NCI-H69 (cell line): ENCODE results near the gene HTR5A.
"Not testable (repeated sequence)": the region's sequence is repeated elsewhere in the genome, so short reads cannot be mapped to it uniquely, and the experiment has no call there.

Experiments
- DNase-seq: peaks from one replicate; lab custom pipeline; 2025; lab: John Stamatoyannopoulos, UW

HTR5A gene

DNA sequence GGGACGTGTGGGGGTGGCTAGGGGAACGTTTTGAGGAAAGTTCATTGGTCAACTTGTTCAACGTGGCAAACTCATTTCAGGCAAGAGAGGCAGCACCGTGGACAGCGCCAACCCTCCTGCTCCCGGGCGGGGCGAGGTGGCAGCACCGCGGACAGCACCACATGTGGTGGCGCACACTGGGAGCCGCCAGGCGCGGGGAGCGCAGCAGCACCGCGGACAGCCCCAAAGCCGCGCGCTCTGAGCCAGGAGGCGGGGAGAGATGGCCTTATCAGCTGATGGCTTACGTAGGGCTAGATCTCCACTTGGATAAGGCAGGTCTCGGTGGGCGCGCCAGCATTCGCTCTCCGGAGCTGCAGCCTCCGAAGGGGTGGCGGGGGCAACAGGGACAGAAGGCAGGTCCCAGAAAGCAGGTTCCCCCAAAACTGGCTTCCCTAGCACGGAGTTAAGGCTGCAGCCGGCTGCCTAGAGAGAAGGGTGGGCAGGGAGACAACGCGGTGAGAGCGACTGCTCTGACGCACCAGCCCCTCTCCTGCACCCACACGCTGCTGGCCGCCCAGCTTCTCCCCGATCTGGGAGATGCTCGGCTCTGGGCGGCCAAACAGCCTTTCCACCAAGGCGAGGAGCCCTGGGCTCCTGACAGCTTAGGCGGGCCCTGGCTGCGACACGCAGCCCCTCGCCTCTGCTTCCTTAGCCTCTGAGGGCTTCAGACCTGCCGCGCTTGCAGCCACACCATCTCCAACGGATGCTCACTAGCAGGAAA, at the start of gene HTR5A:
HTR5A (plus strand) TSS at position 333 of the 760 bp plus-strand sequence. CDS start 576 bp downstream, outside the sequence.
- peak; percentile 75 for DNase-seq

DNA sequence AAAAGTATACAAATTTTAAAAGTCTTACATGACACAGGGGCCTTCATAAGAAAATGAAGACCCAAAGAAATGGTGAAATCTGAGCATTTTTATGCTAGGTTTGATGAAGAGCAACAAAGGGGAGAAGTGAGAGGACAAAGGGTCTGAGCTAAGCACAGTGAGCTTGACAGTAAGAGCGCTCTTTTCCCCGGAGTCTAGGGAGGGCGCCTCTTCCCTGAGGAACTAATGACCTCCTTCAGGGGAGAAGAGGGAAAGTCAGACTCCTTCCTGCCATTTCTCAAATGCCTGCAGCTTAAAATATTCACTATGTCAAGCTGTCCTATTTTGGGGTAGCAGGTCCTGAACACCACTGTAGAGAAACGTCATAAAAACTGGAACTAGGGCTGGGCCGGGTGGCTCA, 49.1 kb upstream of the HTR5A start:
- peak; percentile 25 for DNase-seq

DNA sequence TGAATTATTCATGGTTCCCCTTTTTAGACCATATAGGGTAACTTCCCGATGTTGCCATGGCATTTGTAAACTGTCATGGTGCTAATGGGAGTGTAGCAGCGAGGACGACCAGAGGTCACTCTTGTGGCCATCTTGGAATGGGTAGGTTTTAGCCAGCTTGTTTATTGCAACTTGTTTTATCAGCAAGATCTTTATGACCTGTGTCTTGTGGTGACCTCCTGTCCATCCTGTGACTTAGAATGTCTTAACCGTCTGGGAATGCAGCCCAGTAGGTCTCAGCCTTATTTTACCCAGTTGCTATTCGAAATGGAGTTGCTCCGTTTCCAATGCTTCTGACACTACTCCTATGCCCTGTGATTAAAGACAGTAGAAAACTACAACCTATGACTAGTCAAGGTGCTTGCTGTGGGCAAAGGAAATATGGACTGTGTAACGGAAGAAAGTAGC, 48.4 kb upstream of the HTR5A start:
- DNase-seq: no peak

DNA sequence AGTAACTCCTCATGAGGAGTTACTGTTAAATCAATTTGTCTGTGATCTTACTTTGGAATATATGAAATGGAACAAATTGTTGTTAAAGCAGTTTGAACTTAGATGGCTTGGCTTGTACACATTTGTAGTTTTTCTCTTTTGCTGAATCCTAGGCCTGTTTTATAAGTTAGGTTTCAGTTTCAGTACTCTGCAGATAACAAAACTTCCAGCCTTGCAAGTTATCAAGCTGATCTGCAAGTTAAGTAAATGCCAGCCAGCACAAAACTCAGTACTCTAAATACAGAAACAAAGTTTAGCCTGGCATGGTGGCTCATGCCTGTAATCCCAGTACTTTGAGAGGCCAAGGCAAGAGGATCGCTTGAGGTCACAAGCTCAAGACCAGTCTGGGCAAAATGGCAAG, 42.2 kb upstream of the HTR5A start:
- DNase-seq: no peak

DNA sequence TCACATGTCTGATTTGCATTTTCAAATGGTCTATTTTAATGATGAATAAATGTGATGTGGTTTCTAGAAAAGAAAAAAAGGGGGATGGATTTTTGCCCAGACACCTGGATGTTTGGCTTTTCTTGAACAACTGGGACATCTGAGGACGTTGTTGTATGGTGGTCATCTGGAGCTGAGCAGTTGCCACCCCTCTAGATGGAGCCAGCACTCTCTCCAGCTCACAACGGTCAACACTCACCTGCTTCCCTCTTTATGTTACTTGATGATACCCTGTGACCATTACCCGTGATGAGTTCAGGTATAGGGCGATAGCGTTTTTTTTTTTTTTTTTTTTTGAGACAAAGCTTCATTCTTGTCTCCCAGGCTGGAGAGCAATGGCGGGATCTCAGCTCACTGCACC, 37.1 kb upstream of the HTR5A start:
- peak; percentile 28 for DNase-seq

DNA sequence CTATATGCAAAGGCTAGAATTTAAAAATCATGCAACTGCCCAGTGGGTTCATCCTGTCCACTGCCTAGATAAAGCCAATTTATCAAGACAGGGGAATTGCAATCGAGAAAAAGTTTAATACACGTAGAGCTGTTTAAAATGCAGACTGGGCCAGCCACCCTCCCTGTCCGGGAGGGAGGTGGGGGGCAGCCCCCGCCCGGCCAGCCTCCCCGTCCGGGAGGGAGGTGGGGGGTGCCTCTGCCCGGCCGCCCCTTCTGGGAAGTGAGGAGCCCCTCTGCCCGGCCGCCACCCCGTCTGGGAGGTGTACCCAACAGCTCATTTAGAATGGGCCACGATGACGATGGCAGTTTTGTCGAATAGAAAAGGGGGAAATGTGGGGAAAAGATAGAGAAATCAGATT, 35.6 kb upstream of the HTR5A start:
- not testable (repeated sequence) for DNase-seq

DNA sequence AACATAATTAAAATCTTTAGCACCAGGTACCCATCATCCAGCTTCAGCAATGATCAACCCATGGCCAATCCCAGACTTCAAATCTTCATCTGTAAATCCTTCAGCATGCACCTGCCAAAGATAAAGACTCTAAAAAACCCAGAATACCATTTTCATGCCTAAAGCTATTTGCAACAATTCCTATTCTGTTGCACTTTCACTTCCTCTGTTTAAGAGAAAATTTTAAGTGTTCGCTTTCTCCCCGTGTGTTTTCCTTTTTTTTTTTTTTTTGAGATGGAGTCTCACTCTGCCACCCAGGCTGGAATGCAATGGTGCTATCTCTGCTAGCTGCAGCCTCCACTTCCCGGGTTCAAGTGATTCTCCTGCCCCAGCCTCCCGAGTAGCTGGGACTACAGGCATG, 31.8 kb upstream of the HTR5A start:
- DNase-seq: no peak

DNA sequence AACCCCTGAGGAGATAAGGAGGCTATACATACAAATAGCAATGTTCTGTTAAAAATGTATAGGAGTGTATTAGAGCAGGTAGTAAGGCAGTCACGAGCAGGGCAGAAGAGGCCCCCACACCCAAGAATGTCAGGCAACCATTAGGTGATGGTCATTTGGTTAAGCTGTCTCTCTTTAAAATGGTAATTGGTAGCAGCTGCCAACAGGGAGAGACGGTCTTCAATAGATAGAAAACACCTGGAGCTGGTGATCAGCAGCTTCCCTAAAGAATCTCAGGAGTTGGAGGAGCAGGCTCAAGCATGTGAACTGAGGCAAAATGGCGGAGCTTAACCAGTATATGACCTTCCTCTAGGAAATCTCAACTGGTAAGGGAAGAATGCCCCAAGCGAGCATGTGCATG, 26.4 kb upstream of the HTR5A start:
- no peak for DNase-seq

DNA sequence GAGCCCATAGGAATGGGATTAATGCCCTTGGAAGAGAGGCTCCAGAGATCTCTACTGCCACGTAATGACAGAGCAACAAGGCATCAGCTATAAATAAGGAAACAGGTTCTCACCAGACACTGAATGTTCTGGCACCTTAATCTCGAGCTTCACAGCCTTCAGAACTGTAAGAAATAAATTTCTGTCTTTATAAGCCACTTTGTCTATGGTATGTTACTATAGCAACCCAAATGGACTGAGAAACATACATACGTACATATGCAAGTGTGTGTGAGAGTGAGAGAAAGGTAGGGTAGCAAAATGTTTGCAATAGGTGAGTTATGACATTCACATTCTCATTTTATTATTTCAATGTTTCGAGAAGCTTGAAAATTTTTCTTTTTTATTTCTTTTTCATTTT, 22.1 kb upstream of the HTR5A start:
- DNase-seq: no peak

DNA sequence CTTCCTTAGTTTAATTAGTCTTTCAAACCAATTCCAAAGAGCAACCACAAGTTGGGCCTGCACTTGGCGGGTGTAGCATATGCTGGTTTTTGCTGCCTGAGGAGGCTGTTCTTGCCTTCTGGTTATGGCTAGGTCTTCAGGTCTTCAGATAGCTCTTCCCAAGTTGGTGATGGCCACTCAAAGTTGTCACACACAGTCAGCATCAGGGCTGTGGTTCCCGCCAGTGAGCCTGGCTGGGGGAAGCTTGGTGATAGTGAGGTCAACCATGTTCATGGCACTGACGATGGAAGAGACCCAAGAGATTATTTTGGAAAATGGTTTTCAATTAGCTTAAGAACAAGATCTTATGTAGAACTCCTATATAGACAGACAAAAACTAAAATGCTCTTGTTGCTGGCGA, 18.8 kb upstream of the HTR5A start:
- no peak for DNase-seq

DNA sequence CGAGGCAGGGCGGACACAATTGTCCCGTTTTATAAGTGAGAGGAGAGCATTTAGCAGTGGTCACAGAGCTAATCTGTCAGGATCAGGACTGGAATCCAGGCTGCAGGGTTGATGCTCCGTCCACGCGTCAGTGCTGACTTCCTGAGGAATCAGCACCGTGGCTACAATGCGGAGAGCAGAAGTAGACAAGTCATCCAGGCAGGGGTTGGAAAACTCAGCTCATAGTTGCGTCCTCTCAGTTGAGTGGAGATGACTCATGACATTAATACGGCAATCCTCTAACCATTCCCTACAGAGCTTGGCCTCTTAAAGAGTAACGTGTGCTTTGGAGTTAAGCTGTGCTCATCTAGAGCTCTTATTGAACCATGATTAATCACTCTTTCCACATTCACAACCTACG, 17.1 kb upstream of the HTR5A start:
- no peak for DNase-seq

DNA sequence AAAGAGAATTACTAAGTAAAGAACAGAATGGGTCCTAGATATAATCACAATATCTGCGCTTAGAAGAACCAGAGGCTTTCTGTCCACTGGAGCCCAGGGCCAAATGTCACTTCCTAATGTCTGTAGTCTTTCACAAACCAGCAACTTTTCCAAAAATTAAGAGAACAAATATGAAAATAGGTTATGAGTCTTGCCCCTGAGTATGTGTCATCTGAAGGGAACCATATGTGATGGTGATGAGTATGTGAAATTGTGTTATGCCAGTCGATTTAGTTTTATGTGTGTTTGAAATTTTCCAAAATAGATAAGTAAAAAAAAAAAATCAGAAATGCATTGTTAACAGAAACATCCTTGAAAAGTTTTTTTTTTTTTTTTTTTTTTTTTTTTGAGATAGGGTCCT, 15.4 kb upstream of the HTR5A start:
- no peak for DNase-seq

DNA sequence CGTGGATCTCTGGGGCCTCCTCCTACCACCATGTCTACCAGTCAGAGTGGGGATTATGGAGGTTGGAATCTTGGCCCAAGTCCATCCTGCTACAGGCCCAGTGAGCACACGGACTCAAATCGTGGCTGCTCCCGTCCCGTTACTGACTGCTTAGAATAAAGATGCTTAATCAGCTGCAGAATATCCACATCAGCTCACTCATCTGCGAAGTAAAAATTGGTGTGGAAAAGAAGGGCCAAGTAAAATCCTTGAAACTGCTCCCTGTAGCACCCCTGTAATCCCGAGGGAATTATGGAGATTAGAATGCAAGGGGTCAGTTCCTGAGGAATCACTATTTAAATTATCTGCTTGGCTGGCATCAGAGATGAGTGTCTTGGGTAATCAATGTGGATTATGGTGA, 13.0 kb upstream of the HTR5A start:
- no peak for DNase-seq

DNA sequence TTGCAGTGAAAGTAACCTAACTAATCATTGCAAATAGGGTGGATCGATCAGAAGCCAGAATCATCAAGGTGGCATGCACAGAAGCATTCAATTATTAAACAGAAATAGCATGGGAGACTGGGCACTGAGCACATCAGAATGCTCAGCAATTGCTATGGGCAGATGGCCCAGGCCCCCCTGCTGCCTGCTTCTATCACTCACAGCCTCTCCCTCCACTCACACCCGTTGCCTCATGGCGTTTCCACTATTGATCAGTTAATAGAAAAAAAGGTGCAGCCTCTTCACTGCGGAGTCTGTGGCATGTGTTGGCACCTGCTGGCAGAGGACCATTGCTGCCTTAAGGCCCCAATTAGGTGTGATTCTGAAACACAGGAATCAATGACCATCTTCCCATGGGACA, 11.2 kb upstream of the HTR5A start:
- DNase-seq: peak; percentile 36

DNA sequence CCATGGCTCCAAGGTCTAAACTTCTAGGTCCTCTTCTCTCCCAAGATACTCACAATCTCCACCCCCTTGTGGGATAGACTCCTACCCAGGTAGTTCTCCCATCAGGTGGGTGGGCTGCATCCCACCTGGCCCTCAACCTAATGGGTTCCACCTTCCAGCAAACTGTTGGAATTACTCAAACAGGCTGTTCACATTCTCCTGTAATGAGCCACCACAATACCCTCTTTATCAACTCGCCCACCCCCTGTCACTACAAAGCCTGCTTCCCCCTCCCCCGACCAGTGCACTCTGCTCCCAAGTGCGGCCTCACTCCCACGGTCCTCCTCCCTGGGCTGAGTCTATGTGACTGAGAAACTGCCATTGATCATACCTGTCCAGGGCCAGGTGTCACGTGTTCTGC, 10.4 kb upstream of the HTR5A start:
- DNase-seq: no peak

DNA sequence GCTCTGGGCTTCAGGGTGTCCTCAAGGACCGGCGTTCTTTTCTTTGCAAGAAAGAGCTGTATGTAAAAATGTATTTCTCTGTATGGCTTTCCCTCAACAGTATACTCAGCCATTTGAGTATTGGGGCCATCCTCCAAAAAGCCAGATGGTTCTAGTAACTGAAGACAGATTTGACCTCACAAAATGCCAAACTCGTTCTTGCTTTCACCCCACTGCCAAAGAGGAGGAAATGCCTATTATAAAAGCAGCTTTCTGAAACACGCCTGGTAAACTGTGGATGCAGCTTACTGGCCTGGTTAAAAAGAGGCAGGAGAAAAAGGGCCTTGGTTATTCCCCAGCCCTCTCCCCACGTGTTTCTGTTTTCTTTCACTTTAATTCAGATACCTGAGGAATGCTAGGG, 7.7 kb upstream of the HTR5A start:
- no peak for DNase-seq

DNA sequence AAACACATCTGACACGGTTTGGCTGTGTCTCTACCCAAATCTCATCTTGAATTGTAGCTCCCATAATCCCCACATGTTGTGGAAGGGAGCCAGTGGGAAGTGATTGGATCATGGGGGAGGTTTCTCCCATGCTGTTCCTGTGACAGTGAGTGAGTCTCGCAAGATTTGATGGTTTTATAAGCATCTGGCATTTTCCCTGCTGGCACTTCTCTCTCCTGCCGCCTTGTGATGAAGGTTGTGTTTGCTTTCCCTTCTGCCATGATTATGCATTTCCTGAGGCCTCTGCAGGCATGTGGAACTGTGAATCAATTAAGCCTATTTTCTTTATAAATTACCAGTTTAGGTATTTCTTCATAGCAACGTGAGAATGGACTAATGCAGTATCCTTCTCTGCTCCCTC, 5.9 kb upstream of the HTR5A start:
- no peak for DNase-seq

DNA sequence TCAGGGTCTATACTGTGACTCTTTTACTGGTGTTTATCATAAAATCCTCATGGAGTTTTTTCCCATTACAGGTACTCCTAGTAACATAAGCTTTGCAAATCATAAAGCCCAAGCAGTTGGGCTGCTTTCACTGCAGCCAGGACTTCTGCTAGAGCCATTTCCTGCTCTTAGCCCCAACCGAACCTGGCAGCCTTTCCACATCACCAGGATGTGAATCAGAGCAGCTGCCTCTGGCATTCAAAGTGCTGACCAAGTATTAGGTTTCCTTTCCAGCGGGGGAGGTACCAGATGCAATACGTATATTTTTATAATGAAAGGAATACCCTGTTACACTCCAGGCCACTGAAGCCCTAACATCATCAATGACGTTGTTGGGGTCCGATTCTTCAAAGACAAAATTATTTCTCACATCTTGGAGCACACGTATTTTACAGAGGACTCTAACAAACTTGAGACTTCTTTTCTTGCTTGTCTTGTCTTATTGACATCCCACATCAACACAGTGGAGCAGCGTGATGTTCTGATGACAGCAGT, 3.6 kb upstream of the HTR5A start:
- DNase-seq: peak; percentile 63

DNA sequence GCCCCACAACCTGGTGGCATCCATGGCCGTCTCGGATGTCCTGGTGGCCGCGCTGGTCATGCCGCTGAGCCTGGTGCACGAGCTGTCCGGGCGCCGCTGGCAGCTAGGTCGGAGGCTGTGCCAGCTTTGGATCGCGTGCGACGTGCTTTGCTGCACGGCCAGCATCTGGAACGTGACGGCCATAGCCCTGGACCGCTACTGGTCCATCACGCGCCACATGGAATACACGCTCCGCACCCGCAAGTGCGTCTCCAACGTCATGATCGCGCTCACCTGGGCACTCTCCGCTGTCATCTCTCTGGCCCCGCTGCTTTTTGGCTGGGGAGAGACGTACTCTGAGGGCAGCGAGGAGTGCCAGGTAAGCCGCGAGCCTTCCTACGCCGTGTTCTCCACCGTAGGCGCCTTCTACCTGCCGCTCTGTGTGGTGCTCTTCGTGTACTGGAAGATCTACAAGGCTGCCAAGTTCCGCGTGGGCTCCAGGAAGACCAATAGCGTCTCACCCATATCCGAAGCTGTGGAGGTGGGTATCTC, 1.1 kb downstream of the HTR5A start:
- no peak for DNase-seq

DNA sequence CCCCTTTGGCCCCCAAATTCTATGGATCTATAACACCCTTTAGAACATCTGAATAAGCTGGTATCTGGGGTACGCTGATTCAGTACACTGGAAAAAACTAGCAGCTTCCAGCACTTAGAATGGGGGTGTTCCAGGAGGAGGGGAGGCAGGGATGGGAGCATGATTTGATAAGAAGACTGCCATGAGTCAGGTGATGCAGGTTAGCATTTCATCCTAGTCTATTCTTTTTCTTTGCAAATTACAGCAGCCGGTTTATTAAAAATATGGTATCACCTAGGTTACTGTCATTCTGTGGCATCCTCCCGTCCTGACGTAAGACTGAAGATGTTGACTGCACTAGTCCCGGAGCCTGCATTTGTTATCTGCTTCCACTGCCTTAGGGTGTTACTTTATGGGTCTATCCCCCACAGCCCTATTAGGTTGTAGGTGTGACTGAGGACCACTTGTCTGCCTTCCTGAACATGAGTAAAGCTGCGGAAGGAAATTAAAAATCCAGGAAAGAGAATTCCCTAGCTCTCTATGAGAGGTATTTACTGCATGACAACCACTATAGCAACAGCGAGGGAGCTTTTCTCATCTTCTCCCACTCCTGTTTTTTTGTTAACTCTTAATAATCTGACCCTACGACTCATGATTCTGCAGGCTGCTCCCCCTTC, 1.9 kb downstream of the HTR5A start:
- no peak for DNase-seq

DNA sequence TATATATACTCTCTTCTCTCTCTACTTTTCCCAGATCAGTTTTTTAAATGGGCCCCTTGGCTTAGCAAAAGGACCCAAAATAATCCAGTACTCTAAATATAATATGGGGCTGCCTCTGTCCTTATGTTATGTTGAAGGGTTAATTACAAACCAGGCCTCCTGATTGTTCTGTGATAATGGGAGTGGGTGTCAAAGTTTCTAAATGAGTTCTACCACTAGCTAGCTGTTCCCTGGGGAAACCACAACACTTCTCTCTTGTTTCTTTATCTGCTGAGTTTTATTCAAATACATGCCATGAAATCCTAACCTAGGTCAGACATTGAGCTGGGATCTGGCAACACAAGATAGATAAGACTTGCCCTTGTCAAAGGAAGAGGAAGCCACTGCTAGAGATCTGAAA, 3.8 kb downstream of the HTR5A start:
- DNase-seq: no peak

DNA sequence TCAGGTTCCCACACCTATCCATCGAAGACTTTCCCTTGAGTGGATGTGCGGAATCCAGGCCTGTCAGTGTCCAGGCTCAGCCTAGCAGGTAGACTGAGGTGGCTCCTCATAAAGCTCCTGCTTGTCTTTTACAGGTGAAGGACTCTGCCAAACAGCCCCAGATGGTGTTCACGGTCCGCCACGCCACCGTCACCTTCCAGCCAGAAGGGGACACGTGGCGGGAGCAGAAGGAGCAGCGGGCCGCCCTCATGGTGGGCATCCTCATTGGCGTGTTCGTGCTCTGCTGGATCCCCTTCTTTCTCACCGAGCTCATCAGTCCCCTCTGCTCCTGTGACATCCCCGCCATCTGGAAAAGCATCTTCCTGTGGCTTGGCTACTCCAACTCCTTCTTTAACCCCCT, 13.9 kb downstream of the HTR5A start:
- no peak for DNase-seq

DNA sequence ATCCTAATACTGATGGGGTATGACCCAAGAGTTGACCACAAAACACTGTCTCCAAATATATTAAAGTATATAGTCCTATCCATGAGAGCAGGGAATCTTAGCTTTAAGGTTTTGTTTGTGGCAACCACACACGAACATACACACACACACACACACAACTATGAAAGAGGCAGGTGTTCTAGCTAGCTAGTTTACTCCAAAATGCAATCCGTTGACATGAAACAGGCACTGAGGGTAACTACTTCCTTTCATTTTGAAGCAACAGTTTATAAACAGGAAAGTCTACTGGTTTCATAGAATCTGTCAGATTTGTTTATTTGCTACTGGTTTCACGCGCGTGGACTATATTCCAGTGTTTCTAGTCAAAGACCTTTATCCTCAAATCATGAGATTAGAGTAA, 14.8 kb downstream of the HTR5A start:
- DNase-seq: no peak
